HepG2 (cell line): Measurements from ENCODE around the gene PTPRE. TPM values are rescaled to one million over a fixed set of nuclear protein-coding genes. Genes with fewer than 3 reads are reported as not detected.

ENCODE experiments used
- ATAC-seq: fragments of 200-7000 bp; cut with Tn5 transposase; 3 replicates; pipeline ENCODE4 v1.9.1; 2020; ENCODE audit warnings: mild to moderate bottlenecking, moderate library complexity
- BruUV-seq: library from RNA; stranded (reverse); fragments of 400-500 nt; replicated peaks from 2 replicates; lab custom pipeline; 2021; lab: Mats Ljungman, UMichigan
- CTCF ChIA-PET: fragments of 300-600 bp; formaldehyde crosslinking; extraction: SDS; loops from one replicate; lab custom pipeline; 2021; ENCODE audit warnings: low total read pairs, inconsistent platforms, low intra/inter-chr PET ratio; lab: Yijun Ruan, JAX
- POLR2A ChIA-PET: fragments of 350-600 bp; sonication (Branson Sonifier 250); formaldehyde crosslinking; loops from one replicate; lab custom pipeline; 2020; ENCODE audit warnings: antibody characterized with exemption, inconsistent platforms; lab: Yijun Ruan, JAX
- DNase-seq: peaks from one replicate; pipeline ENCODE4 v3.0.0-alpha.2; 2015; ENCODE audit warnings: low spot score
- FAIRE-seq: peaks from 3 replicates; lab custom pipeline; 2011; peaks lifted over from hg19 to GRCh38; lab: Jason Lieb, UNC
- H2AFZ ChIP-seq: one replicate; pipeline ENCODE4 v1.6.1; 2011; ENCODE audit warnings: low read length, inconsistent platforms
- H3K27ac ChIP-seq: fragments of 300-600 bp; 3 replicates; pipeline ENCODE4 v1.8.0; 2011; ENCODE audit warnings: mixed run types, mild to moderate bottlenecking, mixed read lengths, low read length, inconsistent platforms; ENCODE audit not compliant: insufficient read depth; ENCODE audit errors: extremely low read length
- H3K27me3 ChIP-seq, 2 experiments: fragments of 200-600 bp in 1 of 2; 2 replicates in 1 of 2; 3 replicates in 1 of 2; pipeline versions ENCODE4 v1.6.0 to v1.8.0; 2011; ENCODE audit warnings: low read length in 2 of 2, mild to moderate bottlenecking in 2 of 2, moderate library complexity in 2 of 2, inconsistent platforms in 1 of 2; ENCODE audit not compliant: insufficient read depth in 2 of 2, control insufficient read depth in 1 of 2
- H3K36me3 ChIP-seq, 2 experiments: fragments of 200-600 bp in 1 of 2; replicated peaks in 1 of 2; 2 replicates in 1 of 2; 3 replicates in 1 of 2; pipeline versions ENCODE4 v1.5.1 to v1.8.0; 2011; ENCODE audit warnings: low read length in 2 of 2, inconsistent platforms in 1 of 2; ENCODE audit not compliant: insufficient read depth in 2 of 2, control insufficient read depth in 1 of 2
- H3K4me1 ChIP-seq: 2 replicates; pipeline ENCODE4 v1.5.1; 2012; ENCODE audit warnings: low read length, inconsistent platforms; ENCODE audit not compliant: insufficient read depth
- H3K4me2 ChIP-seq: 2 replicates; pipeline ENCODE4 v1.6.0; 2011; ENCODE audit warnings: low read depth, low read length, inconsistent platforms
- H3K4me3 ChIP-seq, 3 experiments: fragments of 200-600 bp in 1 of 3; sonication (generic), shearing (Covaris generic) in 1 of 3; replicated peaks in 1 of 3; 2 replicates each; pipeline ENCODE4 v1.5.1; 2011 to 2016; ENCODE audit warnings: low read length in 3 of 3, inconsistent platforms in 2 of 3, low read depth in 2 of 3, mild to moderate bottlenecking in 2 of 3, control low read depth in 1 of 3, mixed read lengths in 1 of 3; ENCODE audit not compliant: insufficient read depth in 1 of 3
- H3K79me2 ChIP-seq: one replicate; pipeline ENCODE4 v1.6.1; 2011; ENCODE audit warnings: low read length, inconsistent platforms; ENCODE audit not compliant: insufficient read depth
- H3K9ac ChIP-seq: 2 replicates; pipeline ENCODE4 v1.6.0; 2011; ENCODE audit warnings: mild to moderate bottlenecking, low read depth, low read length, inconsistent platforms; ENCODE audit not compliant: insufficient read depth
- H3K9me3 ChIP-seq: 2 replicates; pipeline ENCODE4 v1.5.1; 2012; ENCODE audit warnings: mild to moderate bottlenecking, low read length
- H4K20me1 ChIP-seq: 2 replicates; pipeline ENCODE4 v1.6.0; 2011; ENCODE audit warnings: inconsistent platforms, mild to moderate bottlenecking, low read length, moderate library complexity; ENCODE audit not compliant: insufficient read depth
- CCAR2 ChIP-seq: fragments of 200-400 bp; formaldehyde crosslinking; optimal IDR thresholded peaks from 2 replicates; pipeline ENCODE3; 2018; ENCODE audit warnings: low read depth, mild to moderate bottlenecking, low read length, moderate library complexity
- FLYWCH1 ChIP-seq: sonication (generic); formaldehyde crosslinking; IDR thresholded peaks from 2 replicates; pipeline ENCODE4 v1.8.1; 2023; ENCODE audit warnings: mild to moderate bottlenecking, missing genetic modification reagents
- KLF16 ChIP-seq, 2 experiments: sonication (generic) in 1 of 2; formaldehyde crosslinking in 1 of 2; IDR thresholded peaks; 2 replicates each; pipeline versions ENCODE4 v1.6.1 to v1.8.0; 2016 to 2023; ENCODE audit warnings: missing genetic modification reagents in 2 of 2, missing compliant biosample characterization in 1 of 2
- SALL1 ChIP-seq: sonication (generic); formaldehyde crosslinking; IDR thresholded peaks from 2 replicates; pipeline ENCODE4 v1.8.0; 2022; ENCODE audit warnings: mild to moderate bottlenecking, missing genetic modification reagents
- ZFP1 ChIP-seq: IDR thresholded peaks from 2 replicates; pipeline ENCODE4 v1.6.1; 2016
- ZNF251 ChIP-seq: sonication (generic); formaldehyde crosslinking; IDR thresholded peaks from 2 replicates; pipeline ENCODE4 v1.9.0; 2021; ENCODE audit warnings: mild to moderate bottlenecking, missing genetic modification reagents
- ZNF30 ChIP-seq: sonication (generic); formaldehyde crosslinking; IDR thresholded peaks from 2 replicates; pipeline ENCODE4 v1.5.0; 2020; ENCODE audit warnings: mild to moderate bottlenecking, missing genetic modification reagents
- ZNF572 ChIP-seq: sonication (generic); formaldehyde crosslinking; IDR thresholded peaks from 2 replicates; pipeline ENCODE4 v1.5.1; 2020; ENCODE audit warnings: mild to moderate bottlenecking, missing genetic modification reagents
- ZNF577 ChIP-seq: sonication (generic); formaldehyde crosslinking; IDR thresholded peaks from 2 replicates; pipeline ENCODE4 v1.4.0; 2020; ENCODE audit warnings: mild to moderate bottlenecking, low read depth, missing genetic modification reagents, borderline replicate concordance
- ZNF891 ChIP-seq: sonication (generic); formaldehyde crosslinking; IDR thresholded peaks from 2 replicates; pipeline ENCODE4 v1.5.0; 2020; ENCODE audit warnings: mild to moderate bottlenecking, missing genetic modification reagents
- WGBS: methylation state at CpG from one replicate; pipeline ENCODE4 v1.1.6; 2017; ENCODE audit warnings: low lambda C conversion rate; 5-methylcytosine and 5-hydroxymethylcytosine counted together
- in situ Hi-C: cut with HindIII; loops from 2 replicates; pipeline ENCODE4 v1.10.0; 2017; ENCODE audit warnings: low pct_unique_long_range_greater_than_20kb; ENCODE audit not compliant: extremely low pct_ligation_motif_present
- intact Hi-C: fragments of 100-400 bp; cut with micrococcal nuclease; formaldehyde crosslinking; loops from one replicate; pipeline ENCODE4 v1.10.0; 2022; ENCODE audit not compliant: unreplicated experiment
- polyA plus RNA-seq, 8 experiments: library from polyadenylated mRNA; depleted of rRNA in 3 of 8; stranded (reverse) in 7 of 8; unstranded in 1 of 8; fragments of >200 nt; fragmentation: Illumina TruSeq in 4 of 8; extraction: Trizol in 4 of 8; gene quantifications; 2 replicates each; pipeline versions ENCODE4 v1.2.1 to v1.2.3, GENCODE V29; 2011 to 2016; ENCODE audit warnings: low read depth in 4 of 8, missing spikeins in 1 of 8, mixed read lengths in 1 of 8; ENCODE audit not compliant: insufficient read depth in 1 of 8
- total RNA-seq, 5 experiments: library from RNA; depleted of rRNA; stranded (reverse); fragments of >200 nt; fragmentation: Illumina TruSeq; extraction: Trizol; gene quantifications; 2 replicates each; pipeline ENCODE4 v1.2.3, GENCODE V29; 2016; ENCODE audit warnings: low read depth in 1 of 5
- TF ChIP-seq, protein P1 (sequence below): sonication (generic); formaldehyde crosslinking; IDR thresholded peaks from 2 replicates; pipeline ENCODE4 v1.4.0; 2020; ENCODE audit warnings: mild to moderate bottlenecking, missing genetic modification reagents
- TF ChIP-seq, protein P2 (sequence below): sonication (generic); formaldehyde crosslinking; IDR thresholded peaks from 2 replicates; pipeline ENCODE4 v1.5.1; 2020; ENCODE audit warnings: missing genetic modification reagents, mild to moderate bottlenecking, borderline replicate concordance
- TF ChIP-seq, protein P3 (sequence below): sonication (generic); formaldehyde crosslinking; IDR thresholded peaks from 2 replicates; pipeline ENCODE4 v1.5.0; 2020; ENCODE audit warnings: mild to moderate bottlenecking, missing genetic modification reagents, borderline replicate concordance
- TF ChIP-seq, protein P4 (sequence below): sonication (generic); formaldehyde crosslinking; IDR thresholded peaks from 2 replicates; pipeline ENCODE4 v1.8.1; 2022; ENCODE audit warnings: low read depth, mild to moderate bottlenecking, missing genetic modification reagents

PTPRE gene
- total and polyA plus RNA-seq, 2 of the 13 experiments (the other 11 are each of a cell fraction or from before 2014, with no cell fraction given), result 0.01 to 0.02 TPM

DNA sequence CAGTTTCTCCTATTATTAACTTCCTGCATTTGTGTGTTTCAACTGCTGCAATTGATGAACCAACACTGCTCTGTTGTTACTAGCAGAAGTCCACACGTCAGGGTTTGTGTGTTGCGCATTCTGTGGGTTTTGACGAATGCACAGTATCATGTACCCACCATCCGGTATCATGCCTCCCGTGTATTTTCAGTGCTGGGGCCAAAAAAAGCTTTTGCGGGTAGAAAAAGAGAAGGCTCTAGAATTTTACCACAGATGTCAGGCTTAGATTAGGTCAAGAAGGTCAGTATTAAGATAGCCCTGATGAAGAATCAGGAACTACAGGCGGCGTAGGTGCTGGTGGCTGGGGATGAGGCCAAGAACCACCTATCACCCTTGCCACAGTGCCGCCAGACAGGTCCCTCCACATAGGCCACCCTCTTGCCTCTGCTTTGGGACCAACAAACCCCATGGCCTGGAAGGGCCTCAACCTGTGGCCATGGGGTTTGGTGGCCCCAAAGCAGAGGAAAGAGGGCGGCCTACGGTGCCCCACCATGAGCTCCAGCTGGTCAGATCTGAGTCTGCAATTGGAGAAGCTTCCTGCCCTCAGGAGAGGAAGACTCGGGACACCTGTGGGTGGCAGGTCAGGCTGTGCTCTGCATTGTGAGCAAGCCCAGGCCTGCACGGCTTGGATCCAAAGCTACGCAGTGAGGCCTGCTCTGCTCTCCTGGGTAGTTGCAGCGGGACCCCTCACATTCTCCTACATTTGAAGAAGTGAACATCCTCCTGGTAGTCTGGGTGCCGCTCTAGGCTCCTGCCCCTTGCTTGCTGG, 147.5 kb downstream of the PTPRE start:
- WGBS, result 61% methylated on average over 10 of the region's 16 CpGs
- no peaks in the 10 kb centered on the region for H3K79me2 ChIP-seq
- no peak overlapping the region for H3K4me2 ChIP-seq
- ChIA-PET CTCF (no interaction called here), POLR2A (no interaction called here)
- no peak overlapping the region for H2AFZ ChIP-seq
- intact Hi-C loops, result no loop called here
- H3K36me3 ChIP-seq, result no peaks in the 10 kb centered on the region
- BruUV-seq, result no TSS peak
- no peaks in the 10 kb centered on the region for H3K4me1 ChIP-seq
- no peak overlapping the region for H3K4me3 ChIP-seq
- in situ Hi-C loops, result no loop called here
- no peaks in the 10 kb centered on the region for H3K9me3 ChIP-seq
- no peak overlapping the region for H3K27ac ChIP-seq
- FAIRE-seq, result no peak
- DNase-seq, result no peak
- ATAC-seq, result no peak
- no peaks in the 10 kb centered on the region for H4K20me1 ChIP-seq
- H3K9ac ChIP-seq, result no peak overlapping the region
- H3K27me3 ChIP-seq, result peaks cover 1 to 9% of the 10 kb centered on the region in 2 experiments; a peak in 1 of 5 replicates
- TF ChIP-seq, protein P1, sequence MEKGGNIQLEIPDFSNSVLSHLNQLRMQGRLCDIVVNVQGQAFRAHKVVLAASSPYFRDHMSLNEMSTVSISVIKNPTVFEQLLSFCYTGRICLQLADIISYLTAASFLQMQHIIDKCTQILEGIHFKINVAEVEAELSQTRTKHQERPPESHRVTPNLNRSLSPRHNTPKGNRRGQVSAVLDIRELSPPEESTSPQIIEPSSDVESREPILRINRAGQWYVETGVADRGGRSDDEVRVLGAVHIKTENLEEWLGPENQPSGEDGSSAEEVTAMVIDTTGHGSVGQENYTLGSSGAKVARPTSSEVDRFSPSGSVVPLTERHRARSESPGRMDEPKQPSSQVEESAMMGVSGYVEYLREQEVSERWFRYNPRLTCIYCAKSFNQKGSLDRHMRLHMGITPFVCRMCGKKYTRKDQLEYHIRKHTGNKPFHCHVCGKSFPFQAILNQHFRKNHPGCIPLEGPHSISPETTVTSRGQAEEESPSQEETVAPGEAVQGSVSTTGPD (CRISPR knock-in tag), result no peak
- TF ChIP-seq ZNF891 (CRISPR knock-in tag) (no peak), ZFP1 (CRISPR knock-in tag) (no peak), KLF16 (CRISPR knock-in tag; IDR thresholded peaks at IDR 0.05) (no peak), ZNF30 (CRISPR knock-in tag) (no peak), ZNF577 (CRISPR knock-in tag) (no peak), ZNF251 (CRISPR knock-in tag) (no peak), CCAR2 (no peak), SALL1 (CRISPR knock-in tag) (no peak), ZNF572 (CRISPR knock-in tag) (no peak), FLYWCH1 (CRISPR knock-in tag) (no peak)
- TF ChIP-seq, protein P2, sequence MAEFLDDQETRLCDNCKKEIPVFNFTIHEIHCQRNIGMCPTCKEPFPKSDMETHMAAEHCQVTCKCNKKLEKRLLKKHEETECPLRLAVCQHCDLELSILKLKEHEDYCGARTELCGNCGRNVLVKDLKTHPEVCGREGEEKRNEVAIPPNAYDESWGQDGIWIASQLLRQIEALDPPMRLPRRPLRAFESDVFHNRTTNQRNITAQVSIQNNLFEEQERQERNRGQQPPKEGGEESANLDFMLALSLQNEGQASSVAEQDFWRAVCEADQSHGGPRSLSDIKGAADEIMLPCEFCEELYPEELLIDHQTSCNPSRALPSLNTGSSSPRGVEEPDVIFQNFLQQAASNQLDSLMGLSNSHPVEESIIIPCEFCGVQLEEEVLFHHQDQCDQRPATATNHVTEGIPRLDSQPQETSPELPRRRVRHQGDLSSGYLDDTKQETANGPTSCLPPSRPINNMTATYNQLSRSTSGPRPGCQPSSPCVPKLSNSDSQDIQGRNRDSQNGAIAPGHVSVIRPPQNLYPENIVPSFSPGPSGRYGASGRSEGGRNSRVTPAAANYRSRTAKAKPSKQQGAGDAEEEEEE (CRISPR knock-in tag), result no peak
- TF ChIP-seq, protein P3, sequence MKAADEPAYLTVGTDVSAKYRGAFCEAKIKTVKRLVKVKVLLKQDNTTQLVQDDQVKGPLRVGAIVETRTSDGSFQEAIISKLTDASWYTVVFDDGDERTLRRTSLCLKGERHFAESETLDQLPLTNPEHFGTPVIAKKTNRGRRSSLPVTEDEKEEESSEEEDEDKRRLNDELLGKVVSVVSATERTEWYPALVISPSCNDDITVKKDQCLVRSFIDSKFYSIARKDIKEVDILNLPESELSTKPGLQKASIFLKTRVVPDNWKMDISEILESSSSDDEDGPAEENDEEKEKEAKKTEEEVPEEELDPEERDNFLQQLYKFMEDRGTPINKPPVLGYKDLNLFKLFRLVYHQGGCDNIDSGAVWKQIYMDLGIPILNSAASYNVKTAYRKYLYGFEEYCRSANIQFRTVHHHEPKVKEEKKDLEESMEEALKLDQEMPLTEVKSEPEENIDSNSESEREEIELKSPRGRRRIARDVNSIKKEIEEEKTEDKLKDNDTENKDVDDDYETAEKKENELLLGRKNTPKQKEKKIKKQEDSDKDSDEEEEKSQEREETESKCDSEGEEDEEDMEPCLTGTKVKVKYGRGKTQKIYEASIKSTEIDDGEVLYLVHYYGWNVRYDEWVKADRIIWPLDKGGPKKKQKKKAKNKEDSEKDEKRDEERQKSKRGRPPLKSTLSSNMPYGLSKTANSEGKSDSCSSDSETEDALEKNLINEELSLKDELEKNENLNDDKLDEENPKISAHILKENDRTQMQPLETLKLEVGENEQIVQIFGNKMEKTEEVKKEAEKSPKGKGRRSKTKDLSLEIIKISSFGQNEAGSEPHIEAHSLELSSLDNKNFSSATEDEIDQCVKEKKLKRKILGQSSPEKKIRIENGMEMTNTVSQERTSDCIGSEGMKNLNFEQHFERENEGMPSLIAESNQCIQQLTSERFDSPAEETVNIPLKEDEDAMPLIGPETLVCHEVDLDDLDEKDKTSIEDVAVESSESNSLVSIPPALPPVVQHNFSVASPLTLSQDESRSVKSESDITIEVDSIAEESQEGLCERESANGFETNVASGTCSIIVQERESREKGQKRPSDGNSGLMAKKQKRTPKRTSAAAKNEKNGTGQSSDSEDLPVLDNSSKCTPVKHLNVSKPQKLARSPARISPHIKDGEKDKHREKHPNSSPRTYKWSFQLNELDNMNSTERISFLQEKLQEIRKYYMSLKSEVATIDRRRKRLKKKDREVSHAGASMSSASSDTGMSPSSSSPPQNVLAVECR, result no peak
- TF ChIP-seq, protein P4, sequence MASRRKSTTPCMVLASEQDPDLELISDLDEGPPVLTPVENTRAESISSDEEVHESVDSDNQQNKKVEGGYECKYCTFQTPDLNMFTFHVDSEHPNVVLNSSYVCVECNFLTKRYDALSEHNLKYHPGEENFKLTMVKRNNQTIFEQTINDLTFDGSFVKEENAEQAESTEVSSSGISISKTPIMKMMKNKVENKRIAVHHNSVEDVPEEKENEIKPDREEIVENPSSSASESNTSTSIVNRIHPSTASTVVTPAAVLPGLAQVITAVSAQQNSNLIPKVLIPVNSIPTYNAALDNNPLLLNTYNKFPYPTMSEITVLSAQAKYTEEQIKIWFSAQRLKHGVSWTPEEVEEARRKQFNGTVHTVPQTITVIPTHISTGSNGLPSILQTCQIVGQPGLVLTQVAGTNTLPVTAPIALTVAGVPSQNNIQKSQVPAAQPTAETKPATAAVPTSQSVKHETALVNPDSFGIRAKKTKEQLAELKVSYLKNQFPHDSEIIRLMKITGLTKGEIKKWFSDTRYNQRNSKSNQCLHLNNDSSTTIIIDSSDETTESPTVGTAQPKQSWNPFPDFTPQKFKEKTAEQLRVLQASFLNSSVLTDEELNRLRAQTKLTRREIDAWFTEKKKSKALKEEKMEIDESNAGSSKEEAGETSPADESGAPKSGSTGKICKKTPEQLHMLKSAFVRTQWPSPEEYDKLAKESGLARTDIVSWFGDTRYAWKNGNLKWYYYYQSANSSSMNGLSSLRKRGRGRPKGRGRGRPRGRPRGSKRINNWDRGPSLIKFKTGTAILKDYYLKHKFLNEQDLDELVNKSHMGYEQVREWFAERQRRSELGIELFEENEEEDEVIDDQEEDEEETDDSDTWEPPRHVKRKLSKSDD, result no peak
